Femur (tissue), 1 donor: ENCODE data around the gene NRDE2.
"Not testable (repeated sequence)": the region's sequence is repeated elsewhere in the genome, so short reads cannot be mapped to it uniquely, and the experiment has no call there.

Source experiments
- DNase-seq: peaks from one replicate; pipeline ENCODE4 v3.0.0-alpha.2; 2017

Gene NRDE2

GRCh38 chr14:90341232-90341631 is 9.5 kb upstream of the NRDE2 start:
- not testable (repeated sequence) for DNase-seq

GRCh38 chr14:90336985-90337384 is 5.2 kb upstream of the NRDE2 start:
- DNase-seq: no peak

GRCh38 chr14:90336401-90336800 is 4.7 kb upstream of the NRDE2 start:
- no peak for DNase-seq

GRCh38 chr14:90332271-90332584 is 487 bp upstream of the NRDE2 start:
- DNase-seq: no peak

- DNase-seq: no peak
These were observed 1.2 kb downstream of the NRDE2 start for GRCh38 chr14:90330203-90331196.

GRCh38 chr14:90321891-90322290 is 9.8 kb downstream of the NRDE2 start:
- DNase-seq: no peak

- no peak for DNase-seq
These were observed 11.9 kb downstream of the NRDE2 start for GRCh38 chr14:90319634-90320541.

GRCh38 chr14:90319173-90319572 is 12.6 kb downstream of the NRDE2 start:
- no peak for DNase-seq

- DNase-seq: no peak
These were observed 13.7 kb downstream of the NRDE2 start for GRCh38 chr14:90318016-90318415.

- DNase-seq: no peak
These were observed 14.5 kb downstream of the NRDE2 start for GRCh38 chr14:90317286-90317685.

GRCh38 chr14:90308561-90308960 is 23.2 kb downstream of the NRDE2 start:
- no peak for DNase-seq

- no peak for DNase-seq
These were observed 26.6 kb downstream of the NRDE2 start for GRCh38 chr14:90305176-90305601.

GRCh38 chr14:90304502-90304901 is 27.2 kb downstream of the NRDE2 start:
- DNase-seq: no peak

GRCh38 chr14:90303473-90303872 is 28.3 kb downstream of the NRDE2 start:
- DNase-seq: no peak

GRCh38 chr14:90302529-90303303 is 29.0 kb downstream of the NRDE2 start:
- no peak for DNase-seq

GRCh38 chr14:90301668-90302090 is 30.1 kb downstream of the NRDE2 start:
- no peak for DNase-seq

GRCh38 chr14:90301122-90301521 is 30.6 kb downstream of the NRDE2 start:
- DNase-seq: no peak

- no peak for DNase-seq
These were observed 31.1 kb downstream of the NRDE2 start for GRCh38 chr14:90300611-90301047.

- DNase-seq: no peak
These were observed 32.3 kb downstream of the NRDE2 start for GRCh38 chr14:90299408-90299807.

- DNase-seq: no peak
These were observed 33.7 kb downstream of the NRDE2 start for GRCh38 chr14:90297876-90298629.

GRCh38 chr14:90296641-90297040 is 35.1 kb downstream of the NRDE2 start:
- no peak for DNase-seq
